Neuronal stem cell (in vitro differentiated cells): ENCODE data around the gene FBXO21.
A peak's percentile ranks its signal among the peaks of the same experiment; 100 is the strongest.

ENCODE experiments used
- DNase-seq: peaks from one replicate; pipeline ENCODE4 v3.0.0-alpha.2; 2013; ENCODE audit warnings: low spot score
- H2AFZ ChIP-seq: one replicate; pipeline ENCODE4 v1.6.1; 2013; ENCODE audit warnings: mild to moderate bottlenecking, low read length, inconsistent platforms
- H2AK5ac ChIP-seq: 2 replicates; pipeline ENCODE4 v1.6.1; 2013; ENCODE audit warnings: low read depth, mild to moderate bottlenecking, inconsistent platforms, low read length, moderate library complexity, mixed read lengths
- H2BK120ac ChIP-seq: 2 replicates; pipeline ENCODE4 v1.6.1; 2013; ENCODE audit warnings: low read depth, mild to moderate bottlenecking, inconsistent platforms, low read length, moderate library complexity, mixed read lengths
- H2BK12ac ChIP-seq: one replicate; pipeline ENCODE4 v1.6.1; 2013; ENCODE audit warnings: low read length, inconsistent platforms
- H2BK15ac ChIP-seq: 2 replicates; pipeline ENCODE4 v1.6.1; 2013; ENCODE audit warnings: mild to moderate bottlenecking, low read length, inconsistent platforms, mixed read lengths
- H2BK5ac ChIP-seq: one replicate; pipeline ENCODE4 v1.6.1; 2013; ENCODE audit warnings: inconsistent platforms, mild to moderate bottlenecking, low read length, moderate library complexity
- H3K14ac ChIP-seq: one replicate; pipeline ENCODE4 v1.6.1; 2013; ENCODE audit warnings: low read length, inconsistent platforms
- H3K18ac ChIP-seq: 2 replicates; pipeline ENCODE4 v1.6.1; 2013; ENCODE audit warnings: low read length, inconsistent platforms
- H3K23ac ChIP-seq: 2 replicates; pipeline ENCODE4 v1.6.1; 2013; ENCODE audit warnings: low read depth, mild to moderate bottlenecking, mixed read lengths, low read length, inconsistent platforms; ENCODE audit not compliant: poor library complexity
- H3K27ac ChIP-seq: replicated peaks from 3 replicates; pipeline ENCODE4 v1.5.1; 2013; ENCODE audit warnings: low read length, inconsistent platforms
- H3K27me3 ChIP-seq, 3 experiments: 2 replicates each; pipeline ENCODE4 v1.6.1; 2013; ENCODE audit warnings: low read length in 3 of 3, mild to moderate bottlenecking in 2 of 3, inconsistent platforms in 1 of 3, low read depth in 1 of 3, mixed read lengths in 1 of 3, moderate library complexity in 1 of 3; ENCODE audit not compliant: control insufficient read depth in 3 of 3, insufficient read depth in 3 of 3
- H3K36me3 ChIP-seq, 2 donors: replicated peaks in 1 of 2; 2 replicates each; pipeline ENCODE4 v1.6.1; 2013; ENCODE audit warnings: low read length in 2 of 2; ENCODE audit not compliant: control insufficient read depth in 2 of 2, insufficient read depth in 2 of 2
- H3K4ac ChIP-seq: 2 replicates; pipeline ENCODE4 v1.6.1; 2013; ENCODE audit warnings: inconsistent platforms, mild to moderate bottlenecking, low read length, moderate library complexity
- H3K4me1 ChIP-seq, 2 donors: 1 replicate in 1 of 2; 2 replicates in 1 of 2; pipeline ENCODE4 v1.6.1; 2013; ENCODE audit warnings: low read length in 2 of 2, low read depth in 1 of 2; ENCODE audit not compliant: control insufficient read depth in 2 of 2, insufficient read depth in 1 of 2
- H3K4me2 ChIP-seq: one replicate; pipeline ENCODE4 v1.6.1; 2013; ENCODE audit warnings: mild to moderate bottlenecking, low read length, inconsistent platforms; ENCODE audit not compliant: insufficient read depth, poor library complexity, severe bottlenecking
- H3K4me3 ChIP-seq, 2 donors: 2 replicates each; pipeline ENCODE4 v1.5.1; 2013; ENCODE audit warnings: low read length in 2 of 2, mild to moderate bottlenecking in 2 of 2, inconsistent platforms in 1 of 2, moderate library complexity in 1 of 2
- H3K79me1 ChIP-seq: one replicate; pipeline ENCODE4 v1.6.1; 2013; ENCODE audit warnings: low read depth, mild to moderate bottlenecking, inconsistent platforms, low read length, moderate library complexity
- H3K9ac ChIP-seq: one replicate; pipeline ENCODE4 v1.6.1; 2013; ENCODE audit warnings: mild to moderate bottlenecking, low read depth, low read length, inconsistent platforms; ENCODE audit not compliant: poor library complexity
- H3K9me3 ChIP-seq, 2 donors: replicated peaks in 1 of 2; 2 replicates each; pipeline versions ENCODE3 to v1.6.1; 2013; ENCODE audit warnings: low read length in 2 of 2, mild to moderate bottlenecking in 2 of 2, inconsistent platforms in 1 of 2, low read depth in 1 of 2, mixed read lengths in 1 of 2, moderate library complexity in 1 of 2; ENCODE audit not compliant: control insufficient read depth in 2 of 2, insufficient read depth in 1 of 2
- H4K8ac ChIP-seq: one replicate; pipeline ENCODE4 v1.6.1; 2013; ENCODE audit warnings: low read depth, mild to moderate bottlenecking, inconsistent platforms, low read length, moderate library complexity
- H4K91ac ChIP-seq: one replicate; pipeline ENCODE4 v1.6.1; 2013; ENCODE audit warnings: low read length, low read depth, mild to moderate bottlenecking, inconsistent platforms; ENCODE audit not compliant: poor library complexity
- WGBS, 2 donors: extraction: QIAGEN DNeasy Blood & Tissue Kit; methylation state at CpG; one replicate each; pipeline ENCODE4 v1.1.7; 2013; ENCODE audit warnings: missing lambda C conversion rate in 2 of 2, mixed read lengths in 1 of 2; ENCODE audit not compliant: insufficient read length in 2 of 2, insufficient replicate concordance in 1 of 2; ENCODE audit errors: extremely low coverage in 2 of 2; 5-methylcytosine and 5-hydroxymethylcytosine counted together

Gene FBXO21

GRCh38 chr12:117234441-117234840 is 44.2 kb upstream of the FBXO21 start:
- Histone ChIP-seq H2AK5ac (no peak overlapping the region), H2BK5ac (no peak overlapping the region), H3K36me3 (no peaks in the 10 kb centered on the region), H2BK15ac (no peak overlapping the region), H3K4me1 (peaks cover 0 to 3% of the 10 kb centered on the region in 2 donors), H4K8ac (no peak overlapping the region), H3K4me3 (no peak overlapping the region), H3K9ac (no peak overlapping the region), H3K18ac (peak overlapping the region; percentile 44), H3K27ac (no peak overlapping the region), H3K14ac (no peak overlapping the region), H3K4ac (no peak overlapping the region), H2BK120ac (no peak overlapping the region), H3K79me1 (no peaks in the 10 kb centered on the region), H2BK12ac (no peak overlapping the region), H3K4me2 (no peak overlapping the region), H3K9me3 (no peaks in the 10 kb centered on the region), H3K23ac (no peak overlapping the region), H2AFZ (no peak overlapping the region), H3K27me3 (peaks cover 0 to 16% (median 2%) of the 10 kb centered on the region in 3 experiments), H4K91ac (no peak overlapping the region)
- no CpG with 5 or more reads among the region's 15 CpGs for WGBS, 2 donors
- DNase-seq = no peak

- H2BK12ac ChIP-seq = no peak overlapping the region
- no peaks in the 10 kb centered on the region for H3K79me1 ChIP-seq
- H2AK5ac ChIP-seq = no peak overlapping the region
- no peak overlapping the region for H2BK5ac ChIP-seq
- H3K27me3 ChIP-seq = peaks cover 0 to 4% (median 1%) of the 10 kb centered on the region in 3 experiments
- no peak overlapping the region for H3K27ac ChIP-seq
- no CpG with 5 or more reads among the region's 11 CpGs for WGBS, 2 donors
- no peaks in the 10 kb centered on the region for H3K9me3 ChIP-seq
- no peak overlapping the region for H3K4me2 ChIP-seq
- no peak for DNase-seq
- H3K9ac ChIP-seq = no peak overlapping the region
- no peak overlapping the region for H2BK15ac ChIP-seq
- no peak overlapping the region for H4K8ac ChIP-seq
- no peak overlapping the region for H2BK120ac ChIP-seq
- H3K4me1 ChIP-seq = peaks cover 0 to 4% of the 10 kb centered on the region in 2 donors
- H3K4ac ChIP-seq = no peak overlapping the region
- H3K14ac ChIP-seq = no peak overlapping the region
- no peak overlapping the region for H2AFZ ChIP-seq
- H3K23ac ChIP-seq = no peak overlapping the region
- peak overlapping the region; percentile 39 for H4K91ac ChIP-seq
- H3K36me3 ChIP-seq = no peaks in the 10 kb centered on the region
- H3K18ac ChIP-seq = peak overlapping the region; percentile 1
- no peak overlapping the region for H3K4me3 ChIP-seq
Observed at GRCh38 chr12:117231750-117232149, 41.5 kb upstream of the FBXO21 start.

- Histone ChIP-seq H3K4ac (no peak overlapping the region), H3K4me3 (no peak overlapping the region), H2BK15ac (no peak overlapping the region), H4K91ac (no peak overlapping the region), H3K4me1 (peaks cover 0 to 2% of the 10 kb centered on the region in 2 donors), H3K18ac (no peak overlapping the region), H3K9me3 (no peaks in the 10 kb centered on the region), H2BK120ac (no peak overlapping the region), H3K14ac (no peak overlapping the region), H3K36me3 (no peaks in the 10 kb centered on the region), H2BK12ac (no peak overlapping the region), H3K27me3 (peaks cover 0 to 2% (median 0%) of the 10 kb centered on the region in 3 experiments), H2AK5ac (no peak overlapping the region), H3K79me1 (no peaks in the 10 kb centered on the region), H2AFZ (no peak overlapping the region), H3K9ac (no peak overlapping the region), H2BK5ac (no peak overlapping the region), H4K8ac (no peak overlapping the region), H3K23ac (no peak overlapping the region), H3K27ac (no peak overlapping the region), H3K4me2 (no peak overlapping the region)
- DNase-seq = no peak
- WGBS, 2 donors = no CpG with 5 or more reads among the region's 2 CpGs
Observed at GRCh38 chr12:117228239-117228638, 38.0 kb upstream of the FBXO21 start.

- H3K9me3 ChIP-seq = peaks cover 0 to 2% of the 10 kb centered on the region in 2 donors
- H3K4ac ChIP-seq = no peak overlapping the region
- no peak overlapping the region for H3K27ac ChIP-seq
- H3K4me1 ChIP-seq = peaks cover 0 to 2% of the 10 kb centered on the region in 2 donors
- H3K4me2 ChIP-seq = no peak overlapping the region
- H4K8ac ChIP-seq = no peak overlapping the region
- no peak overlapping the region for H3K14ac ChIP-seq
- H2BK5ac ChIP-seq = peak overlapping the region; percentile 59
- no peaks in the 10 kb centered on the region for H3K36me3 ChIP-seq
- no peak overlapping the region for H2BK15ac ChIP-seq
- H3K18ac ChIP-seq = peak overlapping the region; percentile 44
- WGBS, 2 donors = no CpG with 5 or more reads among the region's 12 CpGs
- H3K79me1 ChIP-seq = no peaks in the 10 kb centered on the region
- H3K4me3 ChIP-seq = no peak overlapping the region
- no peak overlapping the region for H2BK120ac ChIP-seq
- no peak overlapping the region for H4K91ac ChIP-seq
- no peak overlapping the region for H3K23ac ChIP-seq
- peaks cover 0 to 2% (median 0%) of the 10 kb centered on the region in 3 experiments for H3K27me3 ChIP-seq
- H2AK5ac ChIP-seq = no peak overlapping the region
- no peak overlapping the region for H3K9ac ChIP-seq
- H2BK12ac ChIP-seq = no peak overlapping the region
- H2AFZ ChIP-seq = no peak overlapping the region
- DNase-seq = no peak
Observed at GRCh38 chr12:117227000-117227653, 36.9 kb upstream of the FBXO21 start.
